ENCODE results near the gene CCL5. TPM values are rescaled to one million over a fixed set of nuclear protein-coding genes. Genes with fewer than 3 reads are reported as not detected.

Gene CCL5
- polyA plus RNA-seq, 1 donor (not counting 4 experiments of a cell fraction or from before 2014, with no cell fraction given), result 0.46 TPM

DNA sequence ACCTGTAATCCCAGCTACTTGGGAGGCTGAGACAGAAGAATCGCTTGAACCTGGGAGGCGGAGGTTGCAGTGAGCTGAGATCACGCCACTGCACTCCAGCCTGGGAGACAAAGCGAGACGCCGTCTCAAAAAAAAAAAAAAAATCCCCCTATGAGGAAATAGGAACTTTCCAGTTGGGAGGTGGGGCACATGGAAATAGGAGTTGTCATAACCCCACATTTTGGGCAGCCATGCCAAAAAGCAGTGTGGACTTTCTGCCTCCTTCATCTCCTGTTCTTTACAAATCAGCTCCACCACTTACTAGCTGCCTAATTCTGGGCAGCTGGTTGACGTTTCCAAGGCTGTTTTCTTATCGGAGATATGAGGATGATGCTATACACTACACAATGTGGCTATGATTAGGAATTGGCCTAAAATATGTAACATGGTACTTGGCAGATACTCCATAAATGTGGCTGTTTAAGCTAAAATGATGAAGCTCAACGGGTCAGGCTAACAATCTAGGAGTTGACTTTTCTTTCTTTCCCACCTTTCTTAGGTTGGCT lies 21.5 kb upstream of the CCL5 start:
- Histone ChIP-seq H3K79me2 (ENCODE audit: control insufficient read depth, insufficient read depth, low read length) (no peaks in the 10 kb centered on the region), H2AFZ (ENCODE audit: control insufficient read depth, low read length) (no peak overlapping the region), H3K4me1 (ENCODE audit: control insufficient read depth, extremely low read depth, insufficient read depth, low read length) (peaks cover 32% of the 10 kb centered on the region), H3K9me1 (ENCODE audit: control insufficient read depth, extremely low read depth, insufficient read depth, low read length) (no peaks in the 10 kb centered on the region), H3K9ac (ENCODE audit: control insufficient read depth, extremely low read depth, insufficient read depth, low read length) (no peak overlapping the region), H3K9me3 (ENCODE audit: control insufficient read depth, low read depth, low read length) (no peaks in the 10 kb centered on the region), H3K4me2 (ENCODE audit: control insufficient read depth, extremely low read depth, insufficient read depth, low read depth, low read length) (no peak overlapping the region), H3K27ac (ENCODE audit: control insufficient read depth, insufficient read depth, low read length) (no peak overlapping the region), H4K20me1 (ENCODE audit: control insufficient read depth, extremely low read depth, insufficient read depth, low read length) (no peaks in the 10 kb centered on the region), H3K36me3 (ENCODE audit: control insufficient read depth in 2 of 2, extremely low read depth in 1 of 2, insufficient read depth in 2 of 2, low read length in 2 of 2) (no peaks in the 10 kb centered on the region), H3K27me3 (ENCODE audit: control insufficient read depth, extremely low read depth, insufficient read depth, low read length) (peaks cover 4% of the 10 kb centered on the region), H3K4me3 (ENCODE audit: control insufficient read depth in 2 of 3, extremely low read depth in 1 of 3, insufficient read depth in 2 of 3, low read depth in 1 of 3, low read length in 3 of 3) (no peak overlapping the region)
- dilution Hi-C loops (cut with MboI; ENCODE audit: extremely low pct_ligation_motif_present, low sequenced_read_pairs), result no loop called here
- no peak for TF ChIP-seq EZH2 (IDR thresholded peaks at IDR 0.05; ENCODE audit: low read length)
- TF ChIP-seq, protein P1, sequence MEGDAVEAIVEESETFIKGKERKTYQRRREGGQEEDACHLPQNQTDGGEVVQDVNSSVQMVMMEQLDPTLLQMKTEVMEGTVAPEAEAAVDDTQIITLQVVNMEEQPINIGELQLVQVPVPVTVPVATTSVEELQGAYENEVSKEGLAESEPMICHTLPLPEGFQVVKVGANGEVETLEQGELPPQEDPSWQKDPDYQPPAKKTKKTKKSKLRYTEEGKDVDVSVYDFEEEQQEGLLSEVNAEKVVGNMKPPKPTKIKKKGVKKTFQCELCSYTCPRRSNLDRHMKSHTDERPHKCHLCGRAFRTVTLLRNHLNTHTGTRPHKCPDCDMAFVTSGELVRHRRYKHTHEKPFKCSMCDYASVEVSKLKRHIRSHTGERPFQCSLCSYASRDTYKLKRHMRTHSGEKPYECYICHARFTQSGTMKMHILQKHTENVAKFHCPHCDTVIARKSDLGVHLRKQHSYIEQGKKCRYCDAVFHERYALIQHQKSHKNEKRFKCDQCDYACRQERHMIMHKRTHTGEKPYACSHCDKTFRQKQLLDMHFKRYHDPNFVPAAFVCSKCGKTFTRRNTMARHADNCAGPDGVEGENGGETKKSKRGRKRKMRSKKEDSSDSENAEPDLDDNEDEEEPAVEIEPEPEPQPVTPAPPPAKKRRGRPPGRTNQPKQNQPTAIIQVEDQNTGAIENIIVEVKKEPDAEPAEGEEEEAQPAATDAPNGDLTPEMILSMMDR (optimal IDR thresholded peaks at IDR 0.05 in 1 of 3, IDR thresholded peaks at IDR 0.05 in 1 of 3, conservative IDR thresholded peaks at IDR 0.05 in 1 of 3; ENCODE audit: extremely low read depth in 1 of 3, insufficient read depth in 2 of 3, low read length in 3 of 3), result no peak
- FAIRE-seq, result no peak
- no peak for DNase-seq (ENCODE audit: low read depth, low spot score)

DNA sequence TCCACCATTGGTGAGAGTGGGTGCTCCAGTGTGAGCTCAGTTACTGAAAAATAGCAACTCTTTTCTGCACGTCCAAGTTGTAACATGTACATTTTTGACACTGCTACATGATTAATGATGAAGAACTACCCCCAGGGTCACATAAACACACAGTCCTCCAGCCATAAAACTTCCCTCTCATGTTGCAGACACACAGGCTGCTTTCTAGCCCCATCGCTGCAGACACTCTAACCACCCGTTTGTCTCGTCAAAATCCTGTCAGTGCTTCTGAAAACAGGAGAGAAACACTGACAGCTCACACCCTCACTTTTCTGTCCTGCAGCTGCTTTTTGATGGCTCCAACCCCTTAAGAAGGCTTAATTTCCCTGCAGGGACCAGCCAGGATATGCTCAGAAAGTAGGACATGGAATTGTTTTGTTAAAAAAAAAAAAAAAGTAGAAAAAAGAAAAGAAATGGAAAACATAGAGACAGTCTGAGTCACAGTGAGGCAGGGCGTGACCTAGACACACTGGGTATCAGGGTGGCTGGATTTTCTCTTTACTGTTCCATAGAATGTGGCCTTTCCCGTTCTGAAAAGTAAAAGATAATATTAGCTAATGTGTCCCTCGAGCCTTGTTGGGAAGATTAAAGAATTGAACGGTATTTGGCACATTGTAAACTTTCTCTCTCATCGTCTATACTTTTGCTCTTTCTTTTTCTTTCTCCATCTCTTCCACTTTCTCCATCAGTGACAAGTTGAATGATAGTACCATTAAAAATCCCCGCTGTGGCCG lies 20.7 kb upstream of the CCL5 start:
- H3K27me3 ChIP-seq (ENCODE audit: control insufficient read depth, extremely low read depth, insufficient read depth, low read length), result no peaks in the 10 kb centered on the region
- peak overlapping the region; percentile 80 for H3K4me2 ChIP-seq (ENCODE audit: control insufficient read depth, extremely low read depth, insufficient read depth, low read depth, low read length)
- peaks cover 32% of the 10 kb centered on the region for H3K4me1 ChIP-seq (ENCODE audit: control insufficient read depth, extremely low read depth, insufficient read depth, low read length)
- no peaks in the 10 kb centered on the region for H3K9me1 ChIP-seq (ENCODE audit: control insufficient read depth, extremely low read depth, insufficient read depth, low read length)
- no peaks in the 10 kb centered on the region for H3K79me2 ChIP-seq (ENCODE audit: control insufficient read depth, insufficient read depth, low read length)
- peak overlapping the region in 2 of 3 experiments; percentile 16 to 21 for H3K4me3 ChIP-seq (ENCODE audit: control insufficient read depth in 2 of 3, extremely low read depth in 1 of 3, insufficient read depth in 2 of 3, low read depth in 1 of 3, low read length in 3 of 3)
- peak overlapping the region; percentile 24 for H2AFZ ChIP-seq (ENCODE audit: control insufficient read depth, low read length)
- FAIRE-seq (no peak), DNase-seq (ENCODE audit: low read depth, low spot score) (no peak)
- H3K27ac ChIP-seq (ENCODE audit: control insufficient read depth, insufficient read depth, low read length), result peak overlapping the region; percentile 34
- peak overlapping the region; percentile 16 for H3K9ac ChIP-seq (ENCODE audit: control insufficient read depth, extremely low read depth, insufficient read depth, low read length)
- H4K20me1 ChIP-seq (ENCODE audit: control insufficient read depth, extremely low read depth, insufficient read depth, low read length), result no peaks in the 10 kb centered on the region
- H3K9me3 ChIP-seq (ENCODE audit: control insufficient read depth, low read depth, low read length), result no peaks in the 10 kb centered on the region
- dilution Hi-C loops (cut with MboI; ENCODE audit: extremely low pct_ligation_motif_present, low sequenced_read_pairs), result no loop called here
- no peaks in the 10 kb centered on the region for H3K36me3 ChIP-seq (ENCODE audit: control insufficient read depth in 2 of 2, extremely low read depth in 1 of 2, insufficient read depth in 2 of 2, low read length in 2 of 2)
- TF ChIP-seq EZH2 (IDR thresholded peaks at IDR 0.05; ENCODE audit: low read length), result no peak
- TF ChIP-seq, protein P1 (optimal IDR thresholded peaks at IDR 0.05 in 1 of 3, IDR thresholded peaks at IDR 0.05 in 1 of 3, conservative IDR thresholded peaks at IDR 0.05 in 1 of 3; ENCODE audit: extremely low read depth in 1 of 3, insufficient read depth in 2 of 3, low read length in 3 of 3), result no peak
